Measurements from ENCODE around the gene SP4.
A peak's percentile ranks its signal among the peaks of the same experiment; 100 is the strongest.

Gene SP4

GRCh38 chr7:21429021-21429420 is 1.1 kb downstream of the SP4 start:
- no CpG with 5 or more reads among the region's 3 CpGs for WGBS (ENCODE audit: extremely low coverage, insufficient coverage, low lambda C conversion rate)
- Histone ChIP-seq H3K79me1 (ENCODE audit: low read length) (peaks cover 8% of the 10 kb centered on the region), H3K27me3 (ENCODE audit: insufficient read depth, low read length, poor library complexity) (no peaks in the 10 kb centered on the region), H4K5ac (ENCODE audit: low read length) (no peak overlapping the region), H4K8ac (ENCODE audit: low read depth, low read length) (no peak overlapping the region), H2BK5ac (ENCODE audit: low read length) (no peak overlapping the region), H3K27ac (ENCODE audit: low read depth, low read length) (no peak overlapping the region), H3K23ac (ENCODE audit: low read length) (no peak overlapping the region), H3K36me3 (ENCODE audit: control insufficient read depth, insufficient read depth, low read length) (no peaks in the 10 kb centered on the region), H3K4me1 (ENCODE audit: control insufficient read depth, low read depth, low read length) (peaks cover 11% of the 10 kb centered on the region), H3K4me2 (ENCODE audit: low read length) (no peak overlapping the region), H3K79me2 (ENCODE audit: control insufficient read depth, insufficient read depth, low read length) (peaks cover 14% of the 10 kb centered on the region), H2BK120ac (ENCODE audit: low read depth, low read length) (no peak overlapping the region), H2BK15ac (replicated peaks; ENCODE audit: low read depth) (no peak overlapping the region), H3K18ac (ENCODE audit: low read length) (no peak overlapping the region), H3K4me3 (ENCODE audit: low read length) (no peak overlapping the region), H3K9ac (ENCODE audit: low read length) (peak overlapping the region; percentile 72), H2AK5ac (ENCODE audit: low read length) (no peak overlapping the region), H3K4ac (ENCODE audit: low read depth, low read length) (no peak overlapping the region), H3K56ac (ENCODE audit: low read length) (no peak overlapping the region)
- DNase-seq = no peak

DNA sequence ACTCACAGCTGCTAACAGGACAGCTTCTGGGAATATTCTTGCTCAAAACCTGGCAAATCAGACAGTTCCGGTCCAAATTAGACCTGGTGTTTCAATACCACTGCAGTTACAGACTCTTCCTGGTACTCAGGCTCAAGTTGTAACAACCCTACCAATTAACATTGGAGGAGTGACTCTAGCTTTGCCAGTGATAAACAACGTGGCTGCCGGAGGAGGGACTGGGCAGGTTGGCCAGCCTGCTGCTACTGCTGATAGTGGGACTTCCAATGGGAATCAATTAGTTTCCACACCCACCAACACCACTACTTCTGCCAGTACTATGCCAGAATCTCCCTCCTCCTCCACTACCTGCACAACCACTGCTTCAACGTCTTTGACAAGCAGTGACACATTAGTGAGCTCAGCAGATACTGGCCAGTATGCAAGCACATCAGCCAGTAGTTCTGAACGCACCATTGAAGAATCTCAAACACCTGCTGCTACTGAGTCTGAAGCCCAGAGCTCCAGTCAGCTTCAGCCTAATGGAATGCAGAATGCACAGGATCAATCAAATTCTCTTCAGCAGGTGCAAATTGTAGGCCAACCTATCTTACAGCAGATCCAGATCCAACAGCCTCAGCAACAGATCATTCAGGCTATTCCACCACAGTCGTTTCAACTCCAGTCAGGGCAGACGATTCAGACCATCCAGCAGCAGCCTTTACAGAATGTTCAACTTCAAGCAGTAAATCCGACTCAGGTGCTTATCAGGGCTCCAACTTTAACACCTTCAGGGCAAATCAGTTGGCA is 2.1 kb downstream of the SP4 start:
- peaks cover 11% of the 10 kb centered on the region for H3K4me1 ChIP-seq (ENCODE audit: control insufficient read depth, low read depth, low read length)
- DNase-seq = no peak
- H2BK5ac ChIP-seq (ENCODE audit: low read length) = no peak overlapping the region
- no peak overlapping the region for H2BK15ac ChIP-seq (replicated peaks; ENCODE audit: low read depth)
- no peak overlapping the region for H2AK5ac ChIP-seq (ENCODE audit: low read length)
- H3K4me3 ChIP-seq (ENCODE audit: low read length) = no peak overlapping the region
- H3K9ac ChIP-seq (ENCODE audit: low read length) = no peak overlapping the region
- no peak overlapping the region for H3K18ac ChIP-seq (ENCODE audit: low read length)
- H3K4me2 ChIP-seq (ENCODE audit: low read length) = no peak overlapping the region
- H4K5ac ChIP-seq (ENCODE audit: low read length) = no peak overlapping the region
- H3K27ac ChIP-seq (ENCODE audit: low read depth, low read length) = no peak overlapping the region
- H3K79me2 ChIP-seq (ENCODE audit: control insufficient read depth, insufficient read depth, low read length) = peaks cover 17% of the 10 kb centered on the region
- peaks cover 8% of the 10 kb centered on the region for H3K79me1 ChIP-seq (ENCODE audit: low read length)
- no peaks in the 10 kb centered on the region for H3K36me3 ChIP-seq (ENCODE audit: control insufficient read depth, insufficient read depth, low read length)
- no peaks in the 10 kb centered on the region for H3K27me3 ChIP-seq (ENCODE audit: insufficient read depth, low read length, poor library complexity)
- no peak overlapping the region for H3K4ac ChIP-seq (ENCODE audit: low read depth, low read length)
- no CpG with 5 or more reads among the region's 8 CpGs for WGBS (ENCODE audit: extremely low coverage, insufficient coverage, low lambda C conversion rate)
- no peak overlapping the region for H3K56ac ChIP-seq (ENCODE audit: low read length)
- H2BK120ac ChIP-seq (ENCODE audit: low read depth, low read length) = no peak overlapping the region
- no peak overlapping the region for H3K23ac ChIP-seq (ENCODE audit: low read length)
- H4K8ac ChIP-seq (ENCODE audit: low read depth, low read length) = no peak overlapping the region

- no CpG with 5 or more reads among the region's 3 CpGs for WGBS (ENCODE audit: extremely low coverage, insufficient coverage, low lambda C conversion rate)
- Histone ChIP-seq H3K9ac (ENCODE audit: low read length) (no peak overlapping the region), H3K4me1 (ENCODE audit: control insufficient read depth, low read depth, low read length) (peaks cover 11% of the 10 kb centered on the region)
These were observed 2.7 kb downstream of the SP4 start for GRCh38 chr7:21430575-21430954.

GRCh38 chr7:21443149-21443841 is 15.4 kb downstream of the SP4 start:
- Histone ChIP-seq H3K4ac (ENCODE audit: low read depth, low read length) (no peak overlapping the region), H3K79me2 (ENCODE audit: control insufficient read depth, insufficient read depth, low read length) (no peaks in the 10 kb centered on the region), H2BK15ac (replicated peaks; ENCODE audit: low read depth) (no peak overlapping the region), H3K56ac (ENCODE audit: low read length) (no peak overlapping the region), H3K18ac (ENCODE audit: low read length) (no peak overlapping the region), H3K23ac (ENCODE audit: low read length) (no peak overlapping the region), H2BK120ac (ENCODE audit: low read depth, low read length) (no peak overlapping the region), H3K27me3 (ENCODE audit: insufficient read depth, low read length, poor library complexity) (no peaks in the 10 kb centered on the region), H3K36me3 (ENCODE audit: control insufficient read depth, insufficient read depth, low read length) (no peaks in the 10 kb centered on the region), H3K79me1 (ENCODE audit: low read length) (peaks cover 3% of the 10 kb centered on the region), H3K4me3 (ENCODE audit: low read length) (no peak overlapping the region), H3K4me1 (ENCODE audit: control insufficient read depth, low read depth, low read length) (no peaks in the 10 kb centered on the region), H4K8ac (ENCODE audit: low read depth, low read length) (no peak overlapping the region), H2AK5ac (ENCODE audit: low read length) (no peak overlapping the region), H3K27ac (ENCODE audit: low read depth, low read length) (no peak overlapping the region), H3K4me2 (ENCODE audit: low read length) (no peak overlapping the region), H2BK5ac (ENCODE audit: low read length) (no peak overlapping the region), H3K9ac (ENCODE audit: low read length) (no peak overlapping the region), H4K5ac (ENCODE audit: low read length) (no peak overlapping the region)
- 100% methylated on average over 3 of the region's 7 CpGs for WGBS (ENCODE audit: extremely low coverage, insufficient coverage, low lambda C conversion rate)
- DNase-seq = no peak

More at GRCh38 chr7:21430575-21430954, 2.7 kb downstream of the SP4 start:
- no peak for DNase-seq
- Histone ChIP-seq H3K23ac (ENCODE audit: low read length) (no peak overlapping the region), H2BK120ac (ENCODE audit: low read depth, low read length) (no peak overlapping the region), H2BK15ac (replicated peaks; ENCODE audit: low read depth) (no peak overlapping the region), H3K4me3 (ENCODE audit: low read length) (no peak overlapping the region), H2AK5ac (ENCODE audit: low read length) (no peak overlapping the region), H3K79me1 (ENCODE audit: low read length) (peaks cover 8% of the 10 kb centered on the region), H3K4me2 (ENCODE audit: low read length) (no peak overlapping the region), H3K18ac (ENCODE audit: low read length) (no peak overlapping the region), H2BK5ac (ENCODE audit: low read length) (no peak overlapping the region), H3K36me3 (ENCODE audit: control insufficient read depth, insufficient read depth, low read length) (no peaks in the 10 kb centered on the region), H4K5ac (ENCODE audit: low read length) (no peak overlapping the region), H3K27me3 (ENCODE audit: insufficient read depth, low read length, poor library complexity) (no peaks in the 10 kb centered on the region), H3K27ac (ENCODE audit: low read depth, low read length) (no peak overlapping the region), H3K56ac (ENCODE audit: low read length) (no peak overlapping the region), H3K79me2 (ENCODE audit: control insufficient read depth, insufficient read depth, low read length) (peaks cover 17% of the 10 kb centered on the region), H3K4ac (ENCODE audit: low read depth, low read length) (no peak overlapping the region), H4K8ac (ENCODE audit: low read depth, low read length) (no peak overlapping the region)

DNA sequence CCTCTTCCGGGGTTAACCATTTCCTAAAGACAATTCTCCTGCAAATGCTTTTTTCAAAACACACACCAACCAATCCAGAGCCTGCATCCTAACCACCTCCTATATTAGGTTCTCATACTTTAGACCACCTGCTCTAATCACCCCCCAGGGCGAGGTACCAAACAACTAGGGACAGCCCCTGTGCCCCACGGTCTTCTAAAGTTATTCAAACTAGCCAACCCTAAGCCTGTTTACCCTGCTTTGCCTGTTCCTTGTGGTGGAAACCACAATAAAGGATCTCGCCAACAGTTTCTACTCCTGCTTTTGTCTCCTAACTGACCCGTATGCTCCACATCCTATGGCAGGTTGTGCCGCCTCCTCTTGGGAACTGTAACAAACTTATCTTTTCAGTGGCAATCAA is 21.1 kb downstream of the SP4 start:
- peaks cover 4% of the 10 kb centered on the region for H3K79me1 ChIP-seq (ENCODE audit: low read length)

More for the DNA sequence above, 21.1 kb downstream of the SP4 start:
- no CpG with 5 or more reads among the region's 6 CpGs for WGBS (ENCODE audit: extremely low coverage, insufficient coverage, low lambda C conversion rate)
- Histone ChIP-seq H2BK120ac (ENCODE audit: low read depth, low read length) (no peak overlapping the region), H4K5ac (ENCODE audit: low read length) (no peak overlapping the region), H3K27me3 (ENCODE audit: insufficient read depth, low read length, poor library complexity) (no peaks in the 10 kb centered on the region), H3K4me3 (ENCODE audit: low read length) (no peak overlapping the region), H3K36me3 (ENCODE audit: control insufficient read depth, insufficient read depth, low read length) (no peaks in the 10 kb centered on the region), H4K8ac (ENCODE audit: low read depth, low read length) (no peak overlapping the region), H3K9ac (ENCODE audit: low read length) (no peak overlapping the region), H3K4ac (ENCODE audit: low read depth, low read length) (no peak overlapping the region), H3K79me2 (ENCODE audit: control insufficient read depth, insufficient read depth, low read length) (peaks cover 1% of the 10 kb centered on the region), H2BK15ac (replicated peaks; ENCODE audit: low read depth) (no peak overlapping the region), H3K27ac (ENCODE audit: low read depth, low read length) (no peak overlapping the region), H3K23ac (ENCODE audit: low read length) (no peak overlapping the region), H3K4me1 (ENCODE audit: control insufficient read depth, low read depth, low read length) (no peaks in the 10 kb centered on the region), H3K56ac (ENCODE audit: low read length) (no peak overlapping the region), H3K4me2 (ENCODE audit: low read length) (no peak overlapping the region), H2AK5ac (ENCODE audit: low read length) (no peak overlapping the region), H2BK5ac (ENCODE audit: low read length) (no peak overlapping the region), H3K18ac (ENCODE audit: low read length) (no peak overlapping the region)
- DNase-seq = no peak
